Measurements from ENCODE around the gene SGMS2. TPM values are rescaled to one million over a fixed set of nuclear protein-coding genes. Genes with fewer than 3 reads are reported as not detected.

The SGMS2 gene
- total and polyA plus RNA-seq, 7 donors, result 3.0 to 204 (median 101) TPM

DNA sequence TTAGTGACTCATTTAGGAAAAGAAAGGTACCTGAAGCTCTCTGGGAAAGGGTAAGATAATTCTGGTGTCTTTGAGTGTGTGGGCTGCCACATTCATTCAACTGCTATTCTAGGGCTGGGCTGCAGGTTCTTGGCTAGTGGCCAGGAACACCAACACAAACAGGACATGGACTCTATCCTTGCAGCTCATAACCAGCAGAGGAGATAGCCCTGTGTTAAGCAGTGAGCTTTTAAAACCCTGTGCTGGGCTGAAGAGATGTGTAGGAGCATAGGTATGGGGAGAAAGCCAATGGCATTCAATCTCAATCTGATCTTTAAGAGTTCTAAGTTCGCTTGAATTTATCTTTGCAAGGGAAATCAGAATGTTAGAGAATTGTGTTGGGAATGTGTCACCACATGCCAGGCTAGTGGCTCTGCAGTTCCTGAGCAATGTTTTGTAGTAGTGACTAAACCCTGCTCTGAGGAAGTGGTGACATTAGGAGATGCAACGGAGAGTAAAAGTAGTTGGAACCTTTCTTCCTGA lies 39.2 kb downstream of the SGMS2 start:
- Histone ChIP-seq H3K27me3 (no peaks in the 10 kb centered on the region), H3K36me3 (no peaks in the 10 kb centered on the region), H3K4me1 (peaks cover 0 to 39% (median 27%) of the 10 kb centered on the region in 4 donors), H3K9me3 (no peaks in the 10 kb centered on the region), H3K27ac (peak overlapping the region in 2 of 4 donors; percentile 35 to 47), H3K4me3 (no peak overlapping the region)
- 24 to 80% methylated on average over 2 of the region's 2 CpGs for WGBS, 2 donors
- peak; percentile 61 for DNase-seq
- no peak for TF ChIP-seq EP300 (IDR thresholded peaks at IDR 0.05)
- TF ChIP-seq, protein P1, sequence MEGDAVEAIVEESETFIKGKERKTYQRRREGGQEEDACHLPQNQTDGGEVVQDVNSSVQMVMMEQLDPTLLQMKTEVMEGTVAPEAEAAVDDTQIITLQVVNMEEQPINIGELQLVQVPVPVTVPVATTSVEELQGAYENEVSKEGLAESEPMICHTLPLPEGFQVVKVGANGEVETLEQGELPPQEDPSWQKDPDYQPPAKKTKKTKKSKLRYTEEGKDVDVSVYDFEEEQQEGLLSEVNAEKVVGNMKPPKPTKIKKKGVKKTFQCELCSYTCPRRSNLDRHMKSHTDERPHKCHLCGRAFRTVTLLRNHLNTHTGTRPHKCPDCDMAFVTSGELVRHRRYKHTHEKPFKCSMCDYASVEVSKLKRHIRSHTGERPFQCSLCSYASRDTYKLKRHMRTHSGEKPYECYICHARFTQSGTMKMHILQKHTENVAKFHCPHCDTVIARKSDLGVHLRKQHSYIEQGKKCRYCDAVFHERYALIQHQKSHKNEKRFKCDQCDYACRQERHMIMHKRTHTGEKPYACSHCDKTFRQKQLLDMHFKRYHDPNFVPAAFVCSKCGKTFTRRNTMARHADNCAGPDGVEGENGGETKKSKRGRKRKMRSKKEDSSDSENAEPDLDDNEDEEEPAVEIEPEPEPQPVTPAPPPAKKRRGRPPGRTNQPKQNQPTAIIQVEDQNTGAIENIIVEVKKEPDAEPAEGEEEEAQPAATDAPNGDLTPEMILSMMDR (IDR thresholded peaks at IDR 0.05), result no peak
- no peak for TF ChIP-seq POLR2AphosphoS5 (IDR thresholded peaks at IDR 0.05)
- TF ChIP-seq POLR2A (IDR thresholded peaks at IDR 0.05), result no peak
- intact Hi-C loops (cut with DNase I), result no loop called here

DNA sequence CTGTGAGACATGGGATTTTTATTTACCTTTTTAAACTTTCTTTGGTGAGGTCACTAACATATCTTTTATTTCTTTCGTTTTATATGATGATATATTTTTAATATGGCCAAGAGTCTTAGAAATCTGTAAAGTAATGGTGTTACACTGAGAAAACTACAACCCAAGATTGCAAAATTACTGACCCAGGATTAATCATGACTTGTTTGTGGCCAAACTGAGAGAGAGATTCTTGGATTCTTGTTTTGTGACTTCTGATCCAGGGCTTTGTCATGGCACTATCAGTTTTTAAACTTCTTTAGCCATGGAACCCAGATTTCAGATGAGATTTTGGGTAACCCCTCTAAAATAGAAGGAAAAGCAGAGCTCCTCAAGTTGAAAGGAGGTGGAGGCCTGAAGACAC lies 42.0 kb downstream of the SGMS2 start:
- 89 to 93% methylated on average over 1 of the region's 1 CpG for WGBS, 2 donors
- H3K27me3 ChIP-seq, result no peaks in the 10 kb centered on the region
- no peak overlapping the region for H3K4me3 ChIP-seq
- TF ChIP-seq POLR2AphosphoS5 (IDR thresholded peaks at IDR 0.05) (no peak), POLR2A (IDR thresholded peaks at IDR 0.05) (no peak), EP300 (IDR thresholded peaks at IDR 0.05) (no peak)
- TF ChIP-seq, protein P1 (IDR thresholded peaks at IDR 0.05), result no peak
- H3K9me3 ChIP-seq, result no peaks in the 10 kb centered on the region
- H3K27ac ChIP-seq, result no peak overlapping the region
- DNase-seq, result no peak
- H3K36me3 ChIP-seq, result no peaks in the 10 kb centered on the region
- peaks cover 0 to 43% (median 30%) of the 10 kb centered on the region in 4 donors for H3K4me1 ChIP-seq
- intact Hi-C loops (cut with DNase I), result no loop called here

DNA sequence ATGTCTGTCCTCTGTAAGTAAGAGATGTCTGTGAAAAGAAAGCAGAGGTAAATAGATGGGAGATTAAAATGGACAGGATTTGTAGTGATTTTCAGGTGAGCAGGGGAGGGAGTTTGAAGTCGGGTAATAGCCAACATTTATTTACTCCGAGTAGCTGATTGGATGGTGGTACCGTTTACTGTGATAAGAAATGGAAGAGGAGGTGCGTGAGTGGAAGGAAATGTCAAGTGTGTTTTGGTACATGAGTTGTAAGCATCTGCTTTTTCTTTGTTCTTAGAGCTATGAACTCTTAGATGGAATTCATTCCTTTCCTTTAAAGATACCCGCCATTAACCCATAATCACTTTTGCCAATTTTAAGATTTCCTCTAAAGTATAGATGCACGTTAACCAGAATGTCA lies 45.5 kb downstream of the SGMS2 start:
- no peak overlapping the region for H3K4me3 ChIP-seq
- H3K27ac ChIP-seq, result no peak overlapping the region
- H3K9me3 ChIP-seq, result no peaks in the 10 kb centered on the region
- H3K36me3 ChIP-seq, result no peaks in the 10 kb centered on the region
- peaks cover 0 to 17% (median 12%) of the 10 kb centered on the region in 4 donors for H3K4me1 ChIP-seq
- intact Hi-C loops (cut with DNase I), result no loop called here
- TF ChIP-seq EP300 (IDR thresholded peaks at IDR 0.05) (no peak), POLR2AphosphoS5 (IDR thresholded peaks at IDR 0.05) (no peak), POLR2A (IDR thresholded peaks at IDR 0.05) (no peak)
- TF ChIP-seq, protein P1 (IDR thresholded peaks at IDR 0.05), result no peak
- 90 to 92% methylated on average over 6 of the region's 6 CpGs for WGBS, 2 donors
- no peaks in the 10 kb centered on the region for H3K27me3 ChIP-seq
- no peak for DNase-seq

DNA sequence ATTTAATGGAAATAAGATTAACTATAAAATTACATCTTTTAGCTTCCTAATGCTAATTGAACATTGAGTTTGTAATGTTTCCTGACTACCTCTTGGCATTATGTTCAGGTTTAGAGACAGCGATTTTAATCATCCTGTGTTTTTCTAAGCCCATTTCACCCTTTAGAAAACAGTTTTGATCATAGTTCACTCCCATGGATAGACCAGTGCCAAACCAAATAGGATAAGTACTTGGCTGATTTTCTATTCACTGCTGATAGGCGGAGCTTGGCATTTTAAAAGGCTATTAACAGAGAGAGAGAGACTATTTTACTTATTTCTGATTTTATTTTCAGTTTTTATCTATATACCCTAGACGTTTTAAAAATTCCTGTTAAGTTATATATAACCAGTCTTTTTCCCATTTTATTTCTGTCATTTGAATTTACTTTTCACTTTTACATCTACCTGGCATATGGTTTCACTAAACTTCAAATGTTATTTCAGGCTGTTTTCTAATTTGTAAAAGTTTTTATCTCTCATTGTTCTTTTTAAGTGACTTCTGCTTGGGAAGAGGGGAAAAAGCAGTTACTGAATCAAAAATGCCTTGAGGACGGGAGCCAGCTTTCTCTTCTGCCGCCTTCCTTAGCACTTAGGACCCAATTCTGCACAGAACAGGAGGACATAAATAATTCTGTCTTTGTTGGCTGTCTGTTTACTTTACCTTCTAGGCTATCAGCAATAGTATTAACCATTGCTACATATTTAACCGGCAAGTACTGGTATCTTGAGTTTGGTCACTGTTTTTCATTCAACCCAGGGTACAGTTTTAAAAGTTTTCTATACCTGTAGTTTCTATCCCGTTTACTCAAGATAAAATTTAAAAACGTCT lies 46.4 kb downstream of the SGMS2 start:
- peaks cover 0 to 17% (median 12%) of the 10 kb centered on the region in 4 donors for H3K4me1 ChIP-seq
- peak overlapping the region in 2 of 4 donors; percentile 13 to 21 for H3K27ac ChIP-seq
- peak overlapping the region in 1 of 4 donors; percentile 20 for H3K4me3 ChIP-seq
- H3K36me3 ChIP-seq, result no peaks in the 10 kb centered on the region
- intact Hi-C loops (cut with DNase I), result no loop called here
- H3K27me3 ChIP-seq, result no peaks in the 10 kb centered on the region
- H3K9me3 ChIP-seq, result no peaks in the 10 kb centered on the region
- WGBS, 2 donors, result 18 to 60% methylated on average over 8 of the region's 8 CpGs
- DNase-seq, result no peak
- TF ChIP-seq POLR2AphosphoS5 (IDR thresholded peaks at IDR 0.05), result no peak
- no peak for TF ChIP-seq EP300 (IDR thresholded peaks at IDR 0.05)
- no peak for TF ChIP-seq POLR2A (IDR thresholded peaks at IDR 0.05)
- TF ChIP-seq, protein P1 (IDR thresholded peaks at IDR 0.05), result no peak
